Measurements from ENCODE around the gene ITSN2.

ITSN2 gene

DNA sequence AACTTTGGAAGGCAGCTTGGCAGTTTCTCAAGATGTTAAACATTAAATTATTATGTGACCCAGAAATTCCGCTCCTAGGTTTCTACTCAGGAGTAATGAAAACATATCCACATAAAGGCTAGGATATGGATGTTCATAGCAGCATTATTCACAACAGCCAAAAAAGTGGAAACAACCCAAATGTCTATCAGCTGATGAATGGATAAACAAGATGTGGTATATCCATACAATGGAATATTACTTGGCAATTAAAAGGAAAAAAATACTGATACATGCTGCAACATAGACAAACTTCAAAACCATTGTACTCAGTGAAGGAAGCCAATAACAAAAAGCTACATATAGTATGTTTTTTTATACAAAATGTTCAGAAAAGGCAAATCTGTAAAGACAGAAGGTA, 197.8 kb downstream of the ITSN2 start:
- no peaks in the 10 kb centered on the region for H3K4me1 ChIP-seq (ENCODE audit: insufficient read depth, low read length)
- no peak overlapping the region for H3K27ac ChIP-seq (ENCODE audit: low read length)
- H3K36me3 ChIP-seq (ENCODE audit: insufficient read depth, low read depth, low read length): no peaks in the 10 kb centered on the region
- peaks cover 8% of the 10 kb centered on the region; the same call in 1 of the 2 replicates for H3K9me3 ChIP-seq (ENCODE audit: insufficient read depth, low read depth, low read length)
- no peak overlapping the region for H3K4me3 ChIP-seq (ENCODE audit: low read length)
- H3K27me3 ChIP-seq (ENCODE audit: insufficient read depth, low read length): no peaks in the 10 kb centered on the region
- no peak overlapping the region for H3K9ac ChIP-seq (ENCODE audit: low read depth, low read length)

DNA sequence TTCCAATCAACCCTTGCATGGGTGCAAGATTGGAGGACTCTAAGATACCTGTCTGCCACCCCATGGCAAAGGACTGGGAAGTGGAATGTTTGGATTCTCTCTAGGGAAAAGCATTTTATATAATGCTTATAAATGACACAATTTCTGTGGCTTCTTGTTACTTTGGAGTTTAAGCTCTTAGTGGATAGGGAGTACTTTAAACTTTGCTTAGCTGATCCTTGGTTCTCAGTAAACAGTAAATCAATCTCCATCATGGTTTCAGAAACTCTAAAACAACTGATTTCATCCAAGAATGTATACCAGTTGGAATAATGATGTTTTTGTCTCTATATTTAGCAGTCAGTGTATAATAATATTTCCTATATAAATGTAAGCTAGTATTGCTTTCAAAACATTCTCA, 199.6 kb downstream of the ITSN2 start:
- Histone ChIP-seq H3K9ac (ENCODE audit: low read depth, low read length) (no peak overlapping the region), H3K4me3 (ENCODE audit: low read length) (no peak overlapping the region), H3K27me3 (ENCODE audit: insufficient read depth, low read length) (no peaks in the 10 kb centered on the region), H3K36me3 (ENCODE audit: insufficient read depth, low read depth, low read length) (no peaks in the 10 kb centered on the region), H3K4me1 (ENCODE audit: insufficient read depth, low read length) (no peaks in the 10 kb centered on the region), H3K27ac (ENCODE audit: low read length) (no peak overlapping the region), H3K9me3 (ENCODE audit: insufficient read depth, low read depth, low read length) (peaks cover 8% of the 10 kb centered on the region; the same call in 1 of the 2 replicates)

- H3K4me1 ChIP-seq (ENCODE audit: insufficient read depth, low read length): no peaks in the 10 kb centered on the region
These were observed 200.6 kb downstream of the ITSN2 start for GRCh38 chr2:24159708-24160107.

GRCh38 chr2:24158131-24158530, 202.2 kb downstream of the ITSN2 start:
- no peaks in the 10 kb centered on the region for H3K4me1 ChIP-seq (ENCODE audit: insufficient read depth, low read length)
- no peaks in the 10 kb centered on the region for H3K36me3 ChIP-seq (ENCODE audit: insufficient read depth, low read depth, low read length)
- H3K27ac ChIP-seq (ENCODE audit: low read length): no peak overlapping the region
- H3K9me3 ChIP-seq (ENCODE audit: insufficient read depth, low read depth, low read length): peaks cover 8% of the 10 kb centered on the region; the same call in 1 of the 2 replicates
- no peak overlapping the region for H3K4me3 ChIP-seq (ENCODE audit: low read length)
- no peak overlapping the region for H3K9ac ChIP-seq (ENCODE audit: low read depth, low read length)
- H3K27me3 ChIP-seq (ENCODE audit: insufficient read depth, low read length): no peaks in the 10 kb centered on the region

More at GRCh38 chr2:24159708-24160107, 200.6 kb downstream of the ITSN2 start:
- peaks cover 8% of the 10 kb centered on the region; the same call in 1 of the 2 replicates for H3K9me3 ChIP-seq (ENCODE audit: insufficient read depth, low read depth, low read length)
- H3K4me3 ChIP-seq (ENCODE audit: low read length): no peak overlapping the region
- no peak overlapping the region for H3K9ac ChIP-seq (ENCODE audit: low read depth, low read length)
- no peaks in the 10 kb centered on the region for H3K27me3 ChIP-seq (ENCODE audit: insufficient read depth, low read length)
- H3K36me3 ChIP-seq (ENCODE audit: insufficient read depth, low read depth, low read length): no peaks in the 10 kb centered on the region
- H3K27ac ChIP-seq (ENCODE audit: low read length): no peak overlapping the region

GRCh38 chr2:24153478-24153877, 206.9 kb downstream of the ITSN2 start:
- H3K9ac ChIP-seq (ENCODE audit: low read depth, low read length): no peak overlapping the region
- H3K27ac ChIP-seq (ENCODE audit: low read length): no peak overlapping the region
- H3K4me3 ChIP-seq (ENCODE audit: low read length): no peak overlapping the region
- H3K27me3 ChIP-seq (ENCODE audit: insufficient read depth, low read length): no peaks in the 10 kb centered on the region
- H3K9me3 ChIP-seq (ENCODE audit: insufficient read depth, low read depth, low read length): no peaks in the 10 kb centered on the region
- no peaks in the 10 kb centered on the region for H3K36me3 ChIP-seq (ENCODE audit: insufficient read depth, low read depth, low read length)
- H3K4me1 ChIP-seq (ENCODE audit: insufficient read depth, low read length): no peaks in the 10 kb centered on the region

Data from iPS-20b (cell line).